ENCODE measurements around the gene RAB40C. TPM values are rescaled to one million over a fixed set of nuclear protein-coding genes. Genes with fewer than 3 reads are reported as not detected.
A peak's percentile ranks its signal among the peaks of the same experiment; 100 is the strongest.

RAB40C gene
- total RNA-seq, 2 experiments from 2014 or later = 8.9 to 9.6 TPM

GRCh38 chr16:569445-570254, 20.2 kb upstream of the RAB40C start, which contains the start of gene PIGQ:
Gene PIGQ (plus strand): TSS chr16:569968. CDS start chr16:574075, 4,107 bp downstream.
- peak within 1 kb of the TSS; percentile 79 for H3K4me3 Mint-ChIP-seq
- peaks cover 26% of the 10 kb centered on the region for H3K4me1 Mint-ChIP-seq
- peak; percentile 79 for DNase-seq
- H3K9me3 Mint-ChIP-seq (ENCODE audit: low read depth) = no peaks in the 10 kb centered on the region
- intact Hi-C loops (cut with DNase I, micrococcal nuclease) = loop anchor here (1.0 kb wide), 6 partner anchors 20 to 199 kb away; partner anchors contain the start of genes CAPN15 (in 1 of the 2), METTL26 (in 1 of the 2), MRPL28 (in 1 of the 2) and WDR90 (in 1 of the 2)
- H3K27me3 Mint-ChIP-seq = no peaks in the 10 kb centered on the region
- H3K27ac Mint-ChIP-seq = peak within 1 kb of the TSS; percentile 92
- CTCF ChIA-PET = no interaction called here
- POLR2A ChIA-PET = no interaction called here
- no peaks in the 10 kb centered on the region for H3K36me3 Mint-ChIP-seq (ENCODE audit: low read depth)
- ATAC-seq = peak; percentile 70

GRCh38 chr16:572865-573650, 16.8 kb upstream of the RAB40C start:
- Mint-ChIP-seq H3K36me3 (ENCODE audit: low read depth) (no peaks in the 10 kb centered on the region), H3K27ac (no peak overlapping the region), H3K9me3 (ENCODE audit: low read depth) (no peaks in the 10 kb centered on the region), H3K27me3 (no peaks in the 10 kb centered on the region), H3K4me1 (peaks cover 17% of the 10 kb centered on the region), H3K4me3 (no peak overlapping the region)
- no peak for DNase-seq
- intact Hi-C loops (cut with DNase I, micrococcal nuclease) = no loop called here
- ChIA-PET POLR2A (no interaction called here), CTCF (no interaction called here)
- no peak for ATAC-seq

- Mint-ChIP-seq H3K27me3 (no peaks in the 10 kb centered on the region), H3K36me3 (ENCODE audit: low read depth) (no peaks in the 10 kb centered on the region), H3K4me1 (peaks cover 13% of the 10 kb centered on the region), H3K27ac (no peak overlapping the region), H3K9me3 (ENCODE audit: low read depth) (no peaks in the 10 kb centered on the region), H3K4me3 (no peak overlapping the region)
- DNase-seq (no peak), ATAC-seq (no peak)
- intact Hi-C loops (cut with DNase I, micrococcal nuclease) = no loop called here
- ChIA-PET CTCF (interaction anchor here (0.6 kb wide), 1 partner anchor 125 kb away, joined by 4 read pairs; no protein-coding TSS in a partner anchor), POLR2A (no interaction called here)
Observed at GRCh38 chr16:574021-574760, 15.7 kb upstream of the RAB40C start.

GRCh38 chr16:575354-576196, 14.3 kb upstream of the RAB40C start:
- no peaks in the 10 kb centered on the region for H3K36me3 Mint-ChIP-seq (ENCODE audit: low read depth)
- CTCF ChIA-PET = no interaction called here
- H3K27ac Mint-ChIP-seq = no peak overlapping the region
- peaks cover 10% of the 10 kb centered on the region for H3K4me1 Mint-ChIP-seq
- no peak overlapping the region for H3K4me3 Mint-ChIP-seq
- DNase-seq (no peak), ATAC-seq (no peak)
- POLR2A ChIA-PET = no interaction called here
- intact Hi-C loops (cut with DNase I, micrococcal nuclease) = no loop called here
- no peaks in the 10 kb centered on the region for H3K9me3 Mint-ChIP-seq (ENCODE audit: low read depth)
- H3K27me3 Mint-ChIP-seq = no peaks in the 10 kb centered on the region

GRCh38 chr16:576197-576822, 13.6 kb upstream of the RAB40C start:
- peaks cover 4% of the 10 kb centered on the region for H3K4me1 Mint-ChIP-seq
- H3K36me3 Mint-ChIP-seq (ENCODE audit: low read depth) = no peaks in the 10 kb centered on the region
- intact Hi-C loops (cut with DNase I, micrococcal nuclease) = no loop called here
- H3K27me3 Mint-ChIP-seq = no peaks in the 10 kb centered on the region
- ChIA-PET POLR2A (no interaction called here), CTCF (interaction anchor here (0.6 to 0.7 kb wide), 2 partner anchors 33 to 248 kb away, joined by 3 to 4 read pairs; no protein-coding TSS in a partner anchor)
- H3K4me3 Mint-ChIP-seq = no peak overlapping the region
- DNase-seq (no peak), ATAC-seq (no peak)
- no peak overlapping the region for H3K27ac Mint-ChIP-seq
- H3K9me3 Mint-ChIP-seq (ENCODE audit: low read depth) = no peaks in the 10 kb centered on the region

- intact Hi-C loops (cut with DNase I, micrococcal nuclease) = no loop called here
Observed at GRCh38 chr16:576823-577201, 13.1 kb upstream of the RAB40C start.

GRCh38 chr16:577796-578195, 12.1 kb upstream of the RAB40C start:
- ChIA-PET CTCF (no interaction called here), POLR2A (no interaction called here)
- intact Hi-C loops (cut with DNase I, micrococcal nuclease) = loop anchor here (2.0 kb wide), 2 partner anchors 33 to 91 kb away; partner anchors contain the start of gene RHOT2 (in 1 of the 2)
- no peaks in the 10 kb centered on the region for H3K27me3 Mint-ChIP-seq
- no peaks in the 10 kb centered on the region for H3K9me3 Mint-ChIP-seq (ENCODE audit: low read depth)
- H3K4me1 Mint-ChIP-seq = no peaks in the 10 kb centered on the region
- DNase-seq = no peak
- no peak overlapping the region for H3K27ac Mint-ChIP-seq
- no peak overlapping the region for H3K4me3 Mint-ChIP-seq
- no peak for ATAC-seq
- no peaks in the 10 kb centered on the region for H3K36me3 Mint-ChIP-seq (ENCODE audit: low read depth)

More at GRCh38 chr16:576823-577201, 13.1 kb upstream of the RAB40C start:
- DNase-seq (no peak), ATAC-seq (no peak)
- no peaks in the 10 kb centered on the region for H3K4me1 Mint-ChIP-seq
- no peaks in the 10 kb centered on the region for H3K9me3 Mint-ChIP-seq (ENCODE audit: low read depth)
- no peaks in the 10 kb centered on the region for H3K36me3 Mint-ChIP-seq (ENCODE audit: low read depth)
- no peaks in the 10 kb centered on the region for H3K27me3 Mint-ChIP-seq
- ChIA-PET CTCF (interaction anchor here (0.6 to 0.7 kb wide), 2 partner anchors 32 to 248 kb away, joined by 3 to 4 read pairs; no protein-coding TSS in a partner anchor), POLR2A (no interaction called here)
- H3K4me3 Mint-ChIP-seq = no peak overlapping the region
- H3K27ac Mint-ChIP-seq = no peak overlapping the region

- Mint-ChIP-seq H3K36me3 (ENCODE audit: low read depth) (no peaks in the 10 kb centered on the region), H3K4me3 (no peak overlapping the region), H3K9me3 (ENCODE audit: low read depth) (no peaks in the 10 kb centered on the region), H3K27me3 (no peaks in the 10 kb centered on the region), H3K4me1 (no peaks in the 10 kb centered on the region), H3K27ac (no peak overlapping the region)
- intact Hi-C loops (cut with DNase I, micrococcal nuclease) = loop anchor here (2.0 kb wide), 2 partner anchors 32 to 90 kb away; partner anchors contain the start of gene RHOT2 (in 1 of the 2)
- CTCF ChIA-PET = no interaction called here
- ATAC-seq (no peak), DNase-seq (no peak)
- POLR2A ChIA-PET = no interaction called here
Observed at GRCh38 chr16:578232-578869, 11.5 kb upstream of the RAB40C start.

GRCh38 chr16:578870-579405, 10.9 kb upstream of the RAB40C start:
- Mint-ChIP-seq H3K9me3 (ENCODE audit: low read depth) (no peaks in the 10 kb centered on the region), H3K4me1 (no peaks in the 10 kb centered on the region), H3K27ac (no peak overlapping the region), H3K27me3 (no peaks in the 10 kb centered on the region), H3K36me3 (ENCODE audit: low read depth) (no peaks in the 10 kb centered on the region), H3K4me3 (no peak overlapping the region)
- ATAC-seq (peak; percentile 94), DNase-seq (peak; percentile 85)
- CTCF ChIA-PET = interaction anchor here (0.9 kb wide), 1 partner anchor 26 kb away, joined by 4 read pairs; no protein-coding TSS in a partner anchor
- POLR2A ChIA-PET = no interaction called here
- intact Hi-C loops (cut with DNase I, micrococcal nuclease) = loop anchor here (1.0 to 2.0 kb wide), 5 partner anchors 32 to 105 kb away; partner anchors contain the start of genes JMJD8 (in 1 of the 2) and RHOT2 (in 1 of the 2)

All from activated CD4-positive, alpha-beta T cell treated with anti-CD3 and anti-CD28 coated beads for 36 hours (primary cell).